GM18909 (cell line): ENCODE measurements around the gene C3orf20.
A peak's percentile ranks its signal among the peaks of the same experiment; 100 is the strongest.

Experiments
- ATAC-seq: cut with Tn5 transposase; IDR thresholded peaks from one replicate; pipeline ENCODE4 v1.9.1; 2021; ENCODE audit warnings: mild to moderate bottlenecking; ENCODE audit not compliant: unreplicated experiment, poor library complexity

The C3orf20 gene

GRCh38 chr3:14674841-14675240 is at the start of gene C3orf20:
Gene C3orf20, plus strand, starts transcription at chr3:14675141. Its CDS starts 7,573 bp downstream, at chr3:14682714.
- ATAC-seq = no peak

- ATAC-seq = no peak
Measured at GRCh38 chr3:14625443-14625842, 49.5 kb upstream of the C3orf20 start.

GRCh38 chr3:14627815-14628214 is 47.1 kb upstream of the C3orf20 start:
- ATAC-seq = no peak

- ATAC-seq = no peak
Measured at GRCh38 chr3:14628406-14628805, 46.5 kb upstream of the C3orf20 start.

- no peak for ATAC-seq
Measured at GRCh38 chr3:14630404-14631100, 44.4 kb upstream of the C3orf20 start.

GRCh38 chr3:14631101-14631497 is 43.8 kb upstream of the C3orf20 start:
- ATAC-seq = no peak

- ATAC-seq = no peak
Measured at GRCh38 chr3:14631687-14632441, 43.1 kb upstream of the C3orf20 start.

GRCh38 chr3:14632442-14632930 is 42.5 kb upstream of the C3orf20 start:
- no peak for ATAC-seq

GRCh38 chr3:14633417-14633816 is 41.5 kb upstream of the C3orf20 start:
- no peak for ATAC-seq

GRCh38 chr3:14633819-14634424 is 41.0 kb upstream of the C3orf20 start:
- ATAC-seq = peak; percentile 61

GRCh38 chr3:14634763-14635400 is 40.1 kb upstream of the C3orf20 start:
- ATAC-seq = no peak

GRCh38 chr3:14636496-14637087 is 38.3 kb upstream of the C3orf20 start:
- no peak for ATAC-seq

- no peak for ATAC-seq
Measured at GRCh38 chr3:14640157-14640562, 34.8 kb upstream of the C3orf20 start.

GRCh38 chr3:14640734-14641133 is 34.2 kb upstream of the C3orf20 start:
- ATAC-seq = no peak

- ATAC-seq = no peak
Measured at GRCh38 chr3:14641346-14641745, 33.6 kb upstream of the C3orf20 start.

GRCh38 chr3:14645453-14645852 is 29.5 kb upstream of the C3orf20 start:
- ATAC-seq = no peak

- ATAC-seq = no peak
Measured at GRCh38 chr3:14646131-14646573, 28.8 kb upstream of the C3orf20 start.

GRCh38 chr3:14646589-14647413 is 28.1 kb upstream of the C3orf20 start:
- no peak for ATAC-seq
